ENCODE data around the gene CDAN1. TPM values are rescaled to one million over a fixed set of nuclear protein-coding genes. Genes with fewer than 3 reads are reported as not detected.

Gene CDAN1
- total and polyA plus RNA-seq, 10 of the 15 experiments (the other 5 are each of a cell fraction or from before 2014, with no cell fraction given): 0.56 to 14.2 (median 6.7) TPM

GRCh38 chr15:42742149-42742548 is 5.2 kb upstream of the CDAN1 start:
- no peak for DNase-seq (ENCODE audit: low read depth, low spot score)
- ATAC-seq: no peak

More at GRCh38 chr15:42742149-42742548, 5.2 kb upstream of the CDAN1 start:
- Histone ChIP-seq H2AFZ (ENCODE audit: control insufficient read depth, low read depth, low read length) (no peak overlapping the region), H3K9ac (ENCODE audit: control insufficient read depth, insufficient read depth, low read length) (no peak overlapping the region), H3K27me3 (replicated peaks in 1 of 2; ENCODE audit: control insufficient read depth in 2 of 2, insufficient read depth in 2 of 2, low read length in 1 of 2) (no peaks in the 10 kb centered on the region), H3K79me2 (ENCODE audit: control insufficient read depth, insufficient read depth, low read length) (no peaks in the 10 kb centered on the region), H3K4me1 (ENCODE audit: control insufficient read depth, insufficient read depth, low read length) (no peaks in the 10 kb centered on the region), H3K4me2 (ENCODE audit: control insufficient read depth, insufficient read depth) (no peak overlapping the region), H3K36me3 (ENCODE audit: control insufficient read depth in 2 of 2, insufficient read depth in 2 of 2, low read length in 1 of 2) (no peaks in the 10 kb centered on the region; a peak in 2 of 4 replicates), H3K27ac (ENCODE audit: control insufficient read depth, insufficient read depth) (no peak overlapping the region), H3K4me3 (no peak overlapping the region), H3K9me3 (replicated peaks; ENCODE audit: control insufficient read depth, insufficient read depth, low read length) (no peaks in the 10 kb centered on the region), H4K20me1 (ENCODE audit: control insufficient read depth, insufficient read depth) (no peaks in the 10 kb centered on the region)
- POLR2A ChIA-PET: no interaction called here
- in situ Hi-C loops (cut with MboI): no loop called here
- TF ChIP-seq PBX3 (IDR thresholded peaks at IDR 0.05; ENCODE audit: insufficient replicate concordance, low read depth, low read length) (no peak), BHLHE40 (IDR thresholded peaks at IDR 0.05; ENCODE audit: borderline replicate concordance in 1 of 2, low read depth in 2 of 2, low read length in 1 of 2) (no peak), MAX (IDR thresholded peaks at IDR 0.05; ENCODE audit: low read depth, low read length) (no peak), PML (IDR thresholded peaks at IDR 0.05; ENCODE audit: low read length) (no peak), KDM1A (IDR thresholded peaks at IDR 0.05; ENCODE audit: borderline replicate concordance) (no peak), SREBF1 (IDR thresholded peaks at IDR 0.05; ENCODE audit: low read length) (no peak), CBX3 (IDR thresholded peaks at IDR 0.05; ENCODE audit: borderline replicate concordance, low read depth) (no peak), ZNF687 (IDR thresholded peaks at IDR 0.05) (no peak), E2F4 (IDR thresholded peaks at IDR 0.05; ENCODE audit: low read depth, low read length) (no peak), JUNB (IDR thresholded peaks at IDR 0.05) (no peak), RCOR1 (conservative IDR thresholded peaks at IDR 0.05; ENCODE audit: low read depth, low read length) (no peak), EGR1 (IDR thresholded peaks at IDR 0.05; ENCODE audit: borderline replicate concordance in 1 of 2, low read depth in 2 of 2, low read length in 2 of 2) (no peak), MTA2 (IDR thresholded peaks at IDR 0.05; ENCODE audit: low read depth) (no peak), ZBTB40 (IDR thresholded peaks at IDR 0.05; ENCODE audit: borderline replicate concordance) (no peak)
- CTCF ChIA-PET: interaction anchor here (1.0 kb wide), 1 partner anchor 184 kb away, joined by 4 read pairs; no protein-coding TSS in a partner anchor
- BruUV-seq (replicated peaks): no TSS peak
- 94% methylated on average over 4 of the region's 4 CpGs for WGBS (ENCODE audit: insufficient coverage, insufficient replicate concordance, low lambda C conversion rate, missing lambda C conversion rate)
- intact Hi-C loops (cut with micrococcal nuclease; ENCODE audit: unreplicated experiment): no loop called here
- RAD21 ChIA-PET (ENCODE audit: unreplicated experiment): no interaction called here
- FAIRE-seq: peak; percentile 31
- SMC1A ChIA-PET (ENCODE audit: uncharacterized antibody, unreplicated experiment): interaction anchor here (0.6 kb wide), 1 partner anchor 187 kb away, joined by 3 read pairs; no protein-coding TSS in a partner anchor

Measured in GM12878 (cell line).